GM23248 (cell line): ENCODE measurements around the gene NRP2. TPM values are rescaled to one million over a fixed set of nuclear protein-coding genes. Genes with fewer than 3 reads are reported as not detected.

Source experiments
- DNase-seq: peaks from one replicate; pipeline ENCODE4 v3.0.0-alpha.2; 2015
- H2AFZ ChIP-seq: fragments of 200-600 bp; sonication (generic); 2 replicates; pipeline ENCODE4 v1.6.1; 2016; ENCODE audit warnings: antibody characterized with exemption
- H3F3A ChIP-seq: fragments of 200-600 bp; sonication (generic); 2 replicates; pipeline ENCODE4 v1.6.1; 2016; ENCODE audit warnings: mild to moderate bottlenecking, antibody characterized with exemption, mixed run types; ENCODE audit not compliant: insufficient read depth
- H3K27ac ChIP-seq: fragments of 200-600 bp; sonication (generic); 2 replicates; pipeline ENCODE4 v1.5.1; 2016; ENCODE audit warnings: mild to moderate bottlenecking
- H3K27me3 ChIP-seq: fragments of 200-600 bp; sonication (generic); replicated peaks from 2 replicates; pipeline ENCODE4 v1.6.1; 2016; ENCODE audit warnings: mild to moderate bottlenecking; ENCODE audit not compliant: insufficient read depth
- H3K36me3 ChIP-seq: fragments of 200-600 bp; sonication (generic); 2 replicates; pipeline ENCODE4 v1.6.1; 2016; ENCODE audit warnings: low read depth, mild to moderate bottlenecking
- H3K4me1 ChIP-seq: fragments of 200-600 bp; sonication (generic); 2 replicates; pipeline ENCODE4 v1.6.1; 2016; ENCODE audit warnings: mild to moderate bottlenecking; ENCODE audit not compliant: insufficient read depth
- H3K4me2 ChIP-seq: fragments of 200-600 bp; sonication (generic); one replicate; pipeline ENCODE4 v1.6.1; 2016; ENCODE audit warnings: mild to moderate bottlenecking; ENCODE audit not compliant: unreplicated experiment
- H3K4me3 ChIP-seq: fragments of 200-600 bp; sonication (generic); 2 replicates; pipeline ENCODE4 v1.5.1; 2016; ENCODE audit warnings: mild to moderate bottlenecking
- H3K79me2 ChIP-seq: fragments of 200-600 bp; sonication (generic); 2 replicates; pipeline ENCODE4 v1.6.1; 2016; ENCODE audit warnings: mild to moderate bottlenecking; ENCODE audit not compliant: insufficient read depth
- H3K9ac ChIP-seq: fragments of 200-600 bp; sonication (generic); 2 replicates; pipeline ENCODE4 v1.6.1; 2016; ENCODE audit warnings: mild to moderate bottlenecking
- H3K9me2 ChIP-seq: fragments of 200-600 bp; sonication (generic); 2 replicates; pipeline ENCODE4 v1.6.1; 2016; ENCODE audit warnings: mixed run types, mild to moderate bottlenecking, moderate library complexity; ENCODE audit not compliant: insufficient read depth
- H3K9me3 ChIP-seq: fragments of 200-600 bp; sonication (generic); one replicate; pipeline ENCODE4 v1.6.1; 2017; ENCODE audit warnings: low read depth
- H4K20me1 ChIP-seq: fragments of 200-600 bp; sonication (generic); 2 replicates; pipeline ENCODE4 v1.6.0; 2016; ENCODE audit not compliant: insufficient read depth
- EZH2 ChIP-seq: fragments of 200-600 bp; sonication (generic); IDR thresholded peaks from 2 replicates; pipeline ENCODE4 v1.6.1; 2018; ENCODE audit warnings: antibody characterized with exemption, mild to moderate bottlenecking; ENCODE audit not compliant: insufficient read depth, poor library complexity, severe bottlenecking
- EZH2phosphoT487 ChIP-seq: fragments of 200-600 bp; sonication (generic); IDR thresholded peaks from 2 replicates; pipeline ENCODE4 v1.6.1; 2018; ENCODE audit warnings: antibody characterized with exemption, moderate library complexity, mild to moderate bottlenecking, low read depth; ENCODE audit not compliant: insufficient read depth
- WGBS, 2 experiments: methylation state at CpG; one replicate each; pipeline ENCODE4 v1.1.6; 2015 to 2017; ENCODE audit warnings: low lambda C conversion rate in 2 of 2, low coverage in 1 of 2; ENCODE audit errors: missing lambda C conversion rate in 2 of 2; 5-methylcytosine and 5-hydroxymethylcytosine counted together
- in situ Hi-C: fragments of 300-500 bp; cut with MboI; formaldehyde crosslinking; loops from 2 replicates; pipeline ENCODE4 v1.15.0; 2020
- polyA plus RNA-seq: library from polyadenylated mRNA; unstranded; fragments of >200 nt; fragmentation: Nextera tagmentation; extraction: Ambion mirVana; gene quantifications from 2 replicates; pipeline ENCODE4 v1.2.1, GENCODE V29; 2016
- total RNA-seq: library from RNA; depleted of rRNA; stranded (reverse); fragments of >200 nt; shearing (Covaris generic); gene quantifications from 2 replicates; pipeline ENCODE4 v1.2.3, GENCODE V29; 2014

NRP2 gene
- total and polyA plus RNA-seq, 2 experiments from 2014 or later: 6.9 to 9.0 TPM

- 67 to 74% methylated on average over 9 of the region's 9 CpGs for WGBS, 2 experiments
- no peak overlapping the region for H3K4me2 ChIP-seq
- no peak overlapping the region for H3K27ac ChIP-seq
- TF ChIP-seq EZH2: no peak
- H3K9me3 ChIP-seq: no peaks in the 10 kb centered on the region
- H3K27me3 ChIP-seq: peaks cover 5% of the 10 kb centered on the region; the same call in 1 of the 2 replicates
- H3K9ac ChIP-seq: no peak overlapping the region
- H3K79me2 ChIP-seq: no peaks in the 10 kb centered on the region
- H2AFZ ChIP-seq: no peak overlapping the region
- no peak for DNase-seq
- no peaks in the 10 kb centered on the region for H3K4me1 ChIP-seq
- in situ Hi-C loops: no loop called here
- H3K4me3 ChIP-seq: no peak overlapping the region
- no peaks in the 10 kb centered on the region for H3F3A ChIP-seq
- H3K36me3 ChIP-seq: no peaks in the 10 kb centered on the region
- H4K20me1 ChIP-seq: no peaks in the 10 kb centered on the region
- no peaks in the 10 kb centered on the region for H3K9me2 ChIP-seq
These were observed 145.6 kb downstream of the NRP2 start for GRCh38 chr2:205827809-205828365.

- Histone ChIP-seq H3K36me3 (no peaks in the 10 kb centered on the region), H3K27ac (no peak overlapping the region), H3F3A (no peaks in the 10 kb centered on the region), H3K9me3 (no peaks in the 10 kb centered on the region), H3K4me1 (no peaks in the 10 kb centered on the region), H3K4me3 (no peak overlapping the region), H3K9me2 (no peaks in the 10 kb centered on the region), H3K4me2 (no peak overlapping the region), H4K20me1 (no peaks in the 10 kb centered on the region), H3K79me2 (no peaks in the 10 kb centered on the region), H2AFZ (no peak overlapping the region), H3K9ac (no peak overlapping the region), H3K27me3 (peaks cover 5% of the 10 kb centered on the region; the same call in 1 of the 2 replicates)
- TF ChIP-seq EZH2phosphoT487 (no peak), EZH2 (no peak)
- WGBS, 2 experiments: 6 to 8% methylated on average over 2 of the region's 2 CpGs
- DNase-seq: no peak
- in situ Hi-C loops: no loop called here
These were observed 151.6 kb downstream of the NRP2 start for GRCh38 chr2:205833864-205834263.

DNA sequence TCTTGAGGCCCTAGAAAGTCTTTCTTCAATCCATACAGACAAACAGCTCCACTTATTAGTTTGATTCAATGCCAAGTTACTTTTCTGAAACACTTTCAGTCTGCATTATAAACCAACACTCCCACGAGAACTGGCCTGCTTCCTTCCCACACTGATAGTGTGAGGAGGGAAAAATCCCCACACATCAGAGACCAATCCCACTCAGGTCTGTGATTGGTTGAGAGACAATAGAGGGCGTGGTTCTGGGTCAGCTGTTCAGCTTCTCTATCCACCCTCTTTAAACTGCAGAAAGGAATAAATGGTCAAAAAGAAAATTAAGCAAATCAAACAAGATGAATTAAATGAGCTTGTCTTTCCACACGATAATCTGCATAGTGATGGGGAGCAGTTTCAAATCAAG lies 152.5 kb downstream of the NRP2 start:
- 0 to 3% methylated on average over 3 of the region's 3 CpGs for WGBS, 2 experiments
- Histone ChIP-seq H3F3A (no peaks in the 10 kb centered on the region), H3K9me2 (no peaks in the 10 kb centered on the region), H3K4me2 (no peak overlapping the region), H3K79me2 (no peaks in the 10 kb centered on the region), H3K4me3 (no peak overlapping the region), H3K9ac (no peak overlapping the region), H3K36me3 (no peaks in the 10 kb centered on the region), H3K9me3 (no peaks in the 10 kb centered on the region), H3K27me3 (peaks cover 5% of the 10 kb centered on the region; the same call in 1 of the 2 replicates), H3K27ac (no peak overlapping the region), H4K20me1 (no peaks in the 10 kb centered on the region), H2AFZ (no peak overlapping the region), H3K4me1 (no peaks in the 10 kb centered on the region)
- no peak for TF ChIP-seq EZH2
- TF ChIP-seq EZH2phosphoT487: no peak
- in situ Hi-C loops: no loop called here
- no peak for DNase-seq

GRCh38 chr2:205835251-205835791 lies 153.0 kb downstream of the NRP2 start:
- H3K4me1 ChIP-seq: no peaks in the 10 kb centered on the region
- no peak overlapping the region for H3K27ac ChIP-seq
- no peak for DNase-seq
- no peak overlapping the region for H2AFZ ChIP-seq
- in situ Hi-C loops: no loop called here
- no peaks in the 10 kb centered on the region for H3K79me2 ChIP-seq
- no peak overlapping the region for H3K4me2 ChIP-seq
- H3K4me3 ChIP-seq: no peak overlapping the region
- no peaks in the 10 kb centered on the region for H4K20me1 ChIP-seq
- H3K9me2 ChIP-seq: no peaks in the 10 kb centered on the region
- WGBS, 2 experiments: 21 to 29% methylated on average over 4 of the region's 4 CpGs
- no peaks in the 10 kb centered on the region for H3K9me3 ChIP-seq
- H3F3A ChIP-seq: no peaks in the 10 kb centered on the region
- peaks cover 5% of the 10 kb centered on the region; the same call in 1 of the 2 replicates for H3K27me3 ChIP-seq
- no peak for TF ChIP-seq EZH2
- TF ChIP-seq EZH2phosphoT487: no peak
- H3K36me3 ChIP-seq: no peaks in the 10 kb centered on the region
- no peak overlapping the region for H3K9ac ChIP-seq

DNA sequence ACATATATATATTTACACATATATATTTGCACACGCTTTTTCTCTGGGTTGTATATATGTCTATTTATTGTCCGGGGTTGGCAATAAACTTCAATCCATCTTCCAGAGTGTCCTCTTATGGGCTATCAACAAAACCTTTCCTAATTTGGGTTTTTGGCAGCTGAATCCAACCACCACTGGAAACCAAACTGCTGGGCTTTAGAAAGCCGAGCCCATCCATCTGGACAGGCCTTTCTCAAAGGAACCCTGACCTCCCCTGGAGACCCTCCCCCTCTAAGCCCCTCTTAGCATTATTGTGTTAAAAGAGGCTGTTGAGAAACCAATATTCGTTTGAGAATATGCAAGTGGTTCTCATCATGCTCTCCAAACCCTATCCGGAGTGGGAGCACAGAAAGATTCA lies 153.6 kb downstream of the NRP2 start:
- 20 to 29% methylated on average over 5 of the region's 5 CpGs for WGBS, 2 experiments
- Histone ChIP-seq H3K79me2 (no peaks in the 10 kb centered on the region), H3K9me3 (no peaks in the 10 kb centered on the region), H2AFZ (no peak overlapping the region), H4K20me1 (no peaks in the 10 kb centered on the region), H3K27me3 (peaks cover 5% of the 10 kb centered on the region; the same call in 1 of the 2 replicates), H3K4me2 (no peak overlapping the region), H3K4me1 (no peaks in the 10 kb centered on the region), H3K9ac (no peak overlapping the region), H3K27ac (no peak overlapping the region), H3K9me2 (no peaks in the 10 kb centered on the region), H3K4me3 (no peak overlapping the region), H3K36me3 (no peaks in the 10 kb centered on the region), H3F3A (no peaks in the 10 kb centered on the region)
- TF ChIP-seq EZH2phosphoT487: no peak
- in situ Hi-C loops: no loop called here
- no peak for DNase-seq
